K562 (cell line): ENCODE data around the gene SLC4A5. TPM values are rescaled to one million over a fixed set of nuclear protein-coding genes. Genes with fewer than 3 reads are reported as not detected.

Source experiments
- ATAC-seq: fragments of 200-7000 bp; cut with Tn5 transposase; 3 replicates; pipeline ENCODE4 v1.9.1; 2020; ENCODE audit warnings: moderate library complexity
- BruUV-seq: library from RNA; stranded (reverse); fragments of 400-500 nt; replicated peaks from 2 replicates; lab custom pipeline; 2021; lab: Mats Ljungman, UMichigan
- CTCF ChIA-PET: fragments of 300-600 bp; formaldehyde crosslinking; extraction: SDS; loops from one replicate; lab custom pipeline; 2021; ENCODE audit warnings: low intra/inter-chr PET ratio; lab: Yijun Ruan, JAX
- POLR2A ChIA-PET: fragments of 300-600, 350-650 bp; sonication (Branson Sonifier 250); formaldehyde crosslinking; extraction: SDS; loops from one replicate; lab custom pipeline; 2021; ENCODE audit warnings: antibody characterized with exemption, inconsistent platforms; lab: Yijun Ruan, JAX
- DNase-seq, 4 experiments: peaks; one replicate each; pipeline versions ENCODE4 v3.0.0 to v3.0.0-alpha.2; 2011 to 2018; ENCODE audit warnings: low spot score in 3 of 4, mixed read lengths in 3 of 4; ENCODE audit errors: extremely low read depth in 1 of 4
- FAIRE-seq: peaks from 2 replicates; lab custom pipeline; 2011; peaks lifted over from hg19 to GRCh38; lab: Jason Lieb, UNC
- H2AFZ ChIP-seq: 2 replicates; pipeline ENCODE4 v1.6.0; 2011; ENCODE audit warnings: low read depth, low read length, control low read depth, inconsistent platforms
- H3K27ac ChIP-seq: fragments of 200-600 bp; 3 replicates; pipeline ENCODE4 v1.8.0; 2011; ENCODE audit warnings: low read depth, mild to moderate bottlenecking, control low read depth, inconsistent platforms, low read length, moderate library complexity, mixed read lengths; ENCODE audit errors: extremely low read depth
- H3K27me3 ChIP-seq, 2 experiments: fragments of 300-600 bp in 1 of 2; 2 replicates in 1 of 2; 3 replicates in 1 of 2; pipeline versions ENCODE4 v1.6.0 to v1.8.0; 2011; ENCODE audit warnings: inconsistent platforms in 2 of 2, low read length in 2 of 2, mild to moderate bottlenecking in 1 of 2, mixed read lengths in 1 of 2, moderate library complexity in 1 of 2; ENCODE audit not compliant: control insufficient read depth in 2 of 2, insufficient read depth in 2 of 2
- H3K36me3 ChIP-seq: fragments of 300-600 bp; 3 replicates; pipeline ENCODE4 v1.8.0; 2011; ENCODE audit warnings: mild to moderate bottlenecking, low read length, inconsistent platforms; ENCODE audit not compliant: control insufficient read depth, insufficient read depth
- H3K4me1 ChIP-seq, 2 experiments: fragments of 200-600 bp in 1 of 2; replicated peaks in 1 of 2; 2 replicates in 1 of 2; 3 replicates in 1 of 2; pipeline versions ENCODE4 v1.5.1 to v1.8.0; 2011; ENCODE audit warnings: inconsistent platforms in 2 of 2, low read length in 2 of 2, mild to moderate bottlenecking in 1 of 2, mixed read lengths in 1 of 2, moderate library complexity in 1 of 2; ENCODE audit not compliant: control insufficient read depth in 2 of 2, insufficient read depth in 2 of 2
- H3K4me2 ChIP-seq: 2 replicates; pipeline ENCODE4 v1.6.1; 2011; ENCODE audit warnings: low read length, control low read depth, inconsistent platforms, mixed read lengths; ENCODE audit not compliant: insufficient read depth
- H3K4me3 ChIP-seq: fragments of 200-600 bp; sonication (generic), shearing (Covaris generic); 2 replicates; pipeline ENCODE4 v1.5.1; 2016; ENCODE audit warnings: control low read depth, inconsistent platforms
- H3K79me2 ChIP-seq: fragments of 200-600 bp; 3 replicates; pipeline ENCODE4 v1.8.0; 2011; ENCODE audit warnings: low read length, inconsistent platforms; ENCODE audit not compliant: control insufficient read depth, insufficient read depth
- H3K9ac ChIP-seq, 2 experiments: 2 replicates each; pipeline versions ENCODE4 v1.6.0 to v1.6.1; 2011; ENCODE audit warnings: low read depth in 2 of 2, low read length in 2 of 2, control low read depth in 1 of 2, inconsistent platforms in 1 of 2, mild to moderate bottlenecking in 1 of 2, mixed read lengths in 1 of 2; ENCODE audit not compliant: insufficient read depth in 1 of 2
- H3K9me1 ChIP-seq: one replicate; pipeline ENCODE4 v1.6.0; 2011; ENCODE audit warnings: inconsistent platforms, mild to moderate bottlenecking, low read length, moderate library complexity; ENCODE audit not compliant: control insufficient read depth, insufficient read depth
- H3K9me3 ChIP-seq: replicated peaks from 2 replicates; pipeline ENCODE4 v1.5.1; 2011; ENCODE audit warnings: low read depth, low read length, inconsistent platforms; ENCODE audit not compliant: control insufficient read depth, insufficient read depth
- H4K20me1 ChIP-seq: replicated peaks from 2 replicates; pipeline ENCODE4 v1.6.1; 2011; ENCODE audit warnings: low read length, inconsistent platforms, mixed read lengths; ENCODE audit not compliant: control insufficient read depth, insufficient read depth
- GTF3C2 ChIP-seq: IDR thresholded peaks from 3 replicates; pipeline ENCODE4 v1.6.1; 2011; ENCODE audit warnings: borderline replicate concordance, mild to moderate bottlenecking, moderate library complexity; ENCODE audit not compliant: insufficient read length; ENCODE audit errors: extremely low read depth
- HIVEP1 ChIP-seq: fragments of 250-450 bp; sonication (Bioruptor Pico); IDR thresholded peaks from 2 replicates; pipeline ENCODE4 v1.4.0; 2020; ENCODE audit warnings: mild to moderate bottlenecking
- RAD51 ChIP-seq: fragments of 450-650 bp; IDR thresholded peaks from 2 replicates; pipeline ENCODE4 v1.7.1; 2016; ENCODE audit warnings: low read depth, mild to moderate bottlenecking, borderline replicate concordance
- SMARCC2 ChIP-seq: fragments of 450-650 bp; IDR thresholded peaks from 2 replicates; pipeline ENCODE4 v1.6.1; 2017; ENCODE audit warnings: antibody characterized with exemption, moderate library complexity, mild to moderate bottlenecking, low read depth
- WGBS: fragments of 100-300 bp; shearing (Covaris generic); methylation state at CpG from one replicate; pipeline ENCODE4 v1.1.6; 2016; ENCODE audit warnings: low coverage, mixed read lengths; ENCODE audit not compliant: insufficient coverage; ENCODE audit errors: missing lambda C conversion rate; 5-methylcytosine and 5-hydroxymethylcytosine counted together
- in situ Hi-C: fragments of 300-500 bp; cut with MboI; formaldehyde crosslinking; loops from 4 replicates; pipeline ENCODE4 v1.15.0; 2018; ENCODE audit warnings: inconsistent platforms, mixed read lengths
- intact Hi-C: fragments of 100-400 bp; cut with micrococcal nuclease; formaldehyde crosslinking; loops from 2 replicates; pipeline ENCODE4 v1.14.2; 2022
- polyA plus RNA-seq, 8 experiments: library from polyadenylated mRNA; depleted of rRNA in 4 of 8; stranded (reverse) in 5 of 8; unstranded in 3 of 8; fragments of >200 nt; fragmentation: Nextera tagmentation in 2 of 8; fragmentation: Illumina TruSeq in 1 of 8; extraction: Ambion mirVana in 2 of 8; extraction: Trizol in 1 of 8; gene quantifications; 2 replicates each; pipeline versions ENCODE4 v1.2.1 to v1.2.3, GENCODE V29; 2011 to 2014; ENCODE audit warnings: inconsistent platforms in 1 of 8, missing spikeins in 1 of 8
- total RNA-seq, 7 experiments: library from RNA; depleted of rRNA in 6 of 7; stranded (reverse); fragments of >200 nt in 6 of 7; fragmentation: Illumina TruSeq in 2 of 7; extraction: Trizol in 2 of 7; gene quantifications; 2 replicates each; pipeline versions ENCODE4 v1.2.1 to v1.2.3, GENCODE V29; 2011 to 2021; ENCODE audit warnings: low replicate concordance in 1 of 7

SLC4A5 gene
- total and polyA plus RNA-seq, 9 of the 15 experiments (the other 6 are each of a cell fraction or from before 2014, with no cell fraction given): 0.03 to 0.77 (median 0.14) TPM; not detected in 1

DNA sequence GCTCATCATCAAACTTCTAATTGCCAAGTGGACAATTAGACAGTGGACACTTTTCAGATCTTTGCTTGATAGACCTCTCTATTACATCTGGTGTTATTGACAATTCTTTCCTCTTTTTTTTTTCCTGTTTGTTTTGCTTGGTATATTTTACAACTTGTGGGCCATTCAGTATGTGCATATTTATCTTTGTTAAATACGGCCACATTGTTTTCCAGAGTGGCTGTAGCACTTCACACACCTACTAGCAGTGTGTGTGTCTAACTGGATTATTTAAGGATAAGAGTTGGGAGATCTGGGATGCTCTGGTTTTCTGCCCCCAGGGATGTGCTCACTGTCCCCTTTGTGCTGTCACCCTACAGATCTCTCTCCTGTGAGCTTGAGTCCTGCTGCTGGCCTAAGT lies 4.1 kb upstream of the SLC4A5 start:
- CTCF ChIA-PET: no interaction called here
- DNase-seq: no peak
- no peaks in the 10 kb centered on the region for H4K20me1 ChIP-seq
- no TSS peak for BruUV-seq
- H3K9ac ChIP-seq: no peak overlapping the region
- H3K79me2 ChIP-seq: no peaks in the 10 kb centered on the region
- in situ Hi-C loops: no loop called here
- no peak overlapping the region for H3K27ac ChIP-seq
- H3K4me1 ChIP-seq: no peaks in the 10 kb centered on the region
- FAIRE-seq: peak; percentile 66
- peaks cover 13 to 26% of the 10 kb centered on the region in 2 experiments; a peak in 4 of 5 replicates for H3K27me3 ChIP-seq
- no peak for TF ChIP-seq RAD51
- no peak for TF ChIP-seq HIVEP1 (CRISPR knock-in tag)
- TF ChIP-seq GTF3C2: no peak
- TF ChIP-seq SMARCC2: no peak
- no peaks in the 10 kb centered on the region for H3K9me1 ChIP-seq
- H3K36me3 ChIP-seq: no peaks in the 10 kb centered on the region
- WGBS: 17% methylated on average over 1 of the region's 1 CpG
- no peak for ATAC-seq
- intact Hi-C loops: no loop called here
- no peaks in the 10 kb centered on the region for H3K9me3 ChIP-seq
- H3K4me3 ChIP-seq: no peak overlapping the region
- H2AFZ ChIP-seq: no peak overlapping the region
- POLR2A ChIA-PET: interaction anchor here (0.5 to 0.6 kb wide), 2 partner anchors 22 to 124 kb away, joined by 3 read pairs; no protein-coding TSS in a partner anchor
- H3K4me2 ChIP-seq: no peak overlapping the region
